A549 (cell line): ENCODE data around the gene ADAR. TPM values are rescaled to one million over a fixed set of nuclear protein-coding genes. Genes with fewer than 3 reads are reported as not detected.

Experiments
- ATAC-seq, 2 experiments: fragments of 200-7000 bp in 1 of 2; fragments of >200 bp in 1 of 2; cut with Nextera tagmentation in 1 of 2; cut with Tn5 transposase in 1 of 2; 3 replicates each; pipeline versions ENCODE4 v1.8.0 to v1.9.1; 2018 to 2020; ENCODE audit warnings: mild to moderate bottlenecking in 1 of 2, moderate library complexity in 1 of 2
- CTCF ChIA-PET: fragments of 300-600 bp; sonication (Branson Sonifier 250); formaldehyde crosslinking; extraction: SDS; loops from one replicate; lab custom pipeline; 2021; ENCODE audit warnings: antibody characterized with exemption, inconsistent platforms; lab: Yijun Ruan, JAX
- POLR2A ChIA-PET: fragments of 350-600 bp; formaldehyde crosslinking; extraction: SDS; loops from one replicate; lab custom pipeline; 2021; ENCODE audit warnings: antibody characterized with exemption, inconsistent platforms; lab: Yijun Ruan, JAX
- DNase-seq, 2 experiments: peaks; one replicate each; pipeline versions ENCODE4 v3.0.0 to v3.0.0-alpha.2; 2011 to 2016; ENCODE audit warnings: low read depth in 1 of 2, low spot score in 1 of 2
- FAIRE-seq: peaks from 2 replicates; lab custom pipeline; 2011; peaks lifted over from hg19 to GRCh38; lab: Jason Lieb, UNC
- H3K27ac ChIP-seq, 2 experiments: fragments of >200 bp; sonication (Bioruptor Twin); formaldehyde crosslinking; 3 replicates each; pipeline ENCODE4 v1.5.1; 2016 to 2017
- H3K4me1 ChIP-seq: fragments of >200 bp; sonication (Bioruptor Twin); formaldehyde crosslinking; 3 replicates; pipeline ENCODE4 v1.6.1; 2016
- H3K4me2 ChIP-seq: fragments of >200 bp; sonication (Bioruptor Twin); formaldehyde crosslinking; 3 replicates; pipeline ENCODE4 v1.6.1; 2016
- H3K4me3 ChIP-seq: fragments of >200 bp; sonication (Bioruptor Twin); formaldehyde crosslinking; 3 replicates; pipeline ENCODE4 v1.5.1; 2016
- H3K9me3 ChIP-seq: fragments of >200 bp; sonication (Bioruptor Twin); formaldehyde crosslinking; 3 replicates; pipeline ENCODE4 v1.6.1; 2016
- ATOH8 ChIP-seq: fragments of 250-450 bp; sonication (Bioruptor Pico); IDR thresholded peaks from 2 replicates; pipeline ENCODE4 v1.5.0; 2020; ENCODE audit warnings: low read depth, mild to moderate bottlenecking, moderate library complexity
- CBX8 ChIP-seq: fragments of 200-600 bp; sonication (generic); IDR thresholded peaks from 2 replicates; pipeline ENCODE4 v1.6.1; 2016
- CHD2 ChIP-seq: fragments of 150-350 bp; IDR thresholded peaks from 2 replicates; pipeline ENCODE4 v1.6.1; 2014; ENCODE audit warnings: low read length; ENCODE audit not compliant: partially characterized antibody
- CHD4 ChIP-seq: fragments of 200-600 bp; sonication (generic); IDR thresholded peaks from 2 replicates; pipeline ENCODE4 v1.6.1; 2016; ENCODE audit warnings: antibody characterized with exemption, mild to moderate bottlenecking, borderline replicate concordance
- CTCF ChIP-seq: fragments of >200 bp; sonication (Bioruptor Twin); formaldehyde crosslinking; IDR thresholded peaks from 3 replicates; pipeline ENCODE4 v1.5.1; 2016
- EHF ChIP-seq: fragments of 250-450 bp; sonication (Bioruptor Pico); IDR thresholded peaks from 2 replicates; pipeline ENCODE4 v1.5.0; 2020; ENCODE audit warnings: mild to moderate bottlenecking
- EHMT2 ChIP-seq: fragments of 200-600 bp; sonication (generic); IDR thresholded peaks from 2 replicates; pipeline ENCODE4 v1.6.1; 2016; ENCODE audit warnings: antibody characterized with exemption, low read depth, mild to moderate bottlenecking, moderate library complexity
- FOSB ChIP-seq: fragments of 250-450 bp; sonication (Bioruptor Pico); IDR thresholded peaks from 2 replicates; pipeline ENCODE4 v1.5.0; 2020; ENCODE audit warnings: mild to moderate bottlenecking, moderate library complexity
- HOXB13 ChIP-seq: fragments of 250-450 bp; sonication (Bioruptor Pico); IDR thresholded peaks from 2 replicates; pipeline ENCODE4 v1.5.0; 2020; ENCODE audit warnings: low read depth, mild to moderate bottlenecking, moderate library complexity
- KDM1A ChIP-seq: fragments of 200-600 bp; sonication (generic); IDR thresholded peaks from 2 replicates; pipeline ENCODE4 v1.6.1; 2016; ENCODE audit warnings: low read depth, mild to moderate bottlenecking
- MAFK ChIP-seq: fragments of 450-650 bp; IDR thresholded peaks from 2 replicates; pipeline ENCODE4 v1.6.1; 2014; ENCODE audit not compliant: partially characterized antibody
- MYC ChIP-seq: IDR thresholded peaks from 2 replicates; pipeline ENCODE4 v1.6.1; 2012; ENCODE audit warnings: mild to moderate bottlenecking, inconsistent platforms, low read length, improper control_type of control experiment, borderline replicate concordance
- NFE2L2 ChIP-seq: fragments of 150-350 bp; conservative IDR thresholded peaks from 2 replicates; pipeline ENCODE4 v1.6.1; 2014; ENCODE audit warnings: low read length
- NPAS2 ChIP-seq: fragments of 250-450 bp; sonication (Bioruptor Pico); IDR thresholded peaks from 2 replicates; pipeline ENCODE4 v1.8.0; 2022; ENCODE audit warnings: mild to moderate bottlenecking, moderate library complexity, borderline replicate concordance
- NR3C1 ChIP-seq: fragments of >200 bp; sonication (Bioruptor Twin); formaldehyde crosslinking; IDR thresholded peaks from 3 replicates; pipeline ENCODE4 v1.6.1; 2017
- SMC3 ChIP-seq: fragments of >200 bp; sonication (Bioruptor Twin); formaldehyde crosslinking; IDR thresholded peaks from 3 replicates; pipeline ENCODE4 v1.6.1; 2018; ENCODE audit warnings: inconsistent platforms
- SREBF2 ChIP-seq: fragments of 450-650 bp; IDR thresholded peaks from 2 replicates; pipeline ENCODE4 v1.6.1; 2014; ENCODE audit warnings: mild to moderate bottlenecking, moderate library complexity
- TFCP2L1 ChIP-seq: fragments of 250-450 bp; sonication (Bioruptor Pico); IDR thresholded peaks from 2 replicates; pipeline ENCODE4 v1.5.0; 2021; ENCODE audit warnings: mild to moderate bottlenecking
- USF2 ChIP-seq: fragments of 450-650 bp; IDR thresholded peaks from 2 replicates; pipeline ENCODE4 v1.6.1; 2014; ENCODE audit warnings: antibody characterized with exemption
- ZC3H11A ChIP-seq: fragments of 450-650 bp; IDR thresholded peaks from 2 replicates; pipeline ENCODE4 v1.6.1; 2014; ENCODE audit warnings: antibody characterized with exemption, mild to moderate bottlenecking
- ZFP36 ChIP-seq: fragments of 450-650 bp; IDR thresholded peaks from 2 replicates; pipeline ENCODE4 v1.6.1; 2014; ENCODE audit warnings: borderline replicate concordance; ENCODE audit not compliant: partially characterized antibody
- ZNF302 ChIP-seq: fragments of 250-450 bp; sonication (Bioruptor Pico); IDR thresholded peaks from 2 replicates; pipeline ENCODE4 v1.9.0; 2021; ENCODE audit warnings: inconsistent platforms, mild to moderate bottlenecking, moderate library complexity
- ZSCAN20 ChIP-seq: fragments of 250-450 bp; sonication (Bioruptor Pico); IDR thresholded peaks from 2 replicates; pipeline ENCODE4 v1.8.0; 2022; ENCODE audit warnings: mild to moderate bottlenecking, moderate library complexity
- WGBS: methylation state at CpG from one replicate; pipeline ENCODE4 v1.1.6; 2017; ENCODE audit errors: missing lambda C conversion rate; 5-methylcytosine and 5-hydroxymethylcytosine counted together
- polyA plus RNA-seq, 4 experiments: library from polyadenylated mRNA; depleted of rRNA in 3 of 4; stranded (reverse); fragments of >200 nt; fragmentation: RNase III in 1 of 4; extraction: RNeasy Plus Mini Kit Qiagen cat#74134 plus additional on column Dnase treatment in 1 of 4; gene quantifications; 2 replicates in 3 of 4; 3 replicates in 1 of 4; pipeline ENCODE4 v1.2.3, GENCODE V29; 2011 to 2017
- TF ChIP-seq, protein P1 (sequence below): IDR thresholded peaks from 2 replicates; pipeline ENCODE4 v1.6.1; 2012
- TF ChIP-seq, protein P2 (sequence below): IDR thresholded peaks from 2 replicates; pipeline ENCODE4 v1.6.1; 2012; ENCODE audit warnings: low read depth, borderline replicate concordance

Gene ADAR
- polyA plus RNA-seq, 2 of the 4 experiments (the other 2 are of a cell fraction), result 71.7 to 170 TPM

- Histone ChIP-seq H3K9me3 (no peaks in the 10 kb centered on the region), H3K4me2 (no peak overlapping the region), H3K4me3 (no peak overlapping the region), H3K4me1 (no peaks in the 10 kb centered on the region), H3K27ac (no peak overlapping the region)
- ChIA-PET POLR2A (no interaction called here), CTCF (interaction anchor here (1.1 kb wide), 1 partner anchor 23 kb away, joined by 5 read pairs; no protein-coding TSS in a partner anchor)
- TF ChIP-seq CHD4, result no peak
- no peak for TF ChIP-seq NR3C1
- TF ChIP-seq NPAS2 (CRISPR knock-in tag), result no peak
- peak; percentile 40 for TF ChIP-seq MAFK
- TF ChIP-seq, protein P1, sequence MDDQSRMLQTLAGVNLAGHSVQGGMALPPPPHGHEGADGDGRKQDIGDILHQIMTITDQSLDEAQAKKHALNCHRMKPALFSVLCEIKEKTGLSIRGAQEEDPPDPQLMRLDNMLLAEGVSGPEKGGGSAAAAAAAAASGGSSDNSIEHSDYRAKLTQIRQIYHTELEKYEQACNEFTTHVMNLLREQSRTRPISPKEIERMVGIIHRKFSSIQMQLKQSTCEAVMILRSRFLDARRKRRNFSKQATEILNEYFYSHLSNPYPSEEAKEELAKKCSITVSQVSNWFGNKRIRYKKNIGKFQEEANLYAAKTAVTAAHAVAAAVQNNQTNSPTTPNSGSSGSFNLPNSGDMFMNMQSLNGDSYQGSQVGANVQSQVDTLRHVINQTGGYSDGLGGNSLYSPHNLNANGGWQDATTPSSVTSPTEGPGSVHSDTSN, result no peak
- no peak for TF ChIP-seq EHF (CRISPR knock-in tag)
- TF ChIP-seq TFCP2L1 (CRISPR knock-in tag), result no peak
- no peak for TF ChIP-seq ATOH8 (CRISPR knock-in tag)
- DNase-seq, result no peak
- no peak for ATAC-seq
- FAIRE-seq, result no peak
- 94% methylated on average over 6 of the region's 6 CpGs for WGBS
These were observed 25.1 kb downstream of the ADAR start for GRCh38 chr1:154582885-154583284.

DNA sequence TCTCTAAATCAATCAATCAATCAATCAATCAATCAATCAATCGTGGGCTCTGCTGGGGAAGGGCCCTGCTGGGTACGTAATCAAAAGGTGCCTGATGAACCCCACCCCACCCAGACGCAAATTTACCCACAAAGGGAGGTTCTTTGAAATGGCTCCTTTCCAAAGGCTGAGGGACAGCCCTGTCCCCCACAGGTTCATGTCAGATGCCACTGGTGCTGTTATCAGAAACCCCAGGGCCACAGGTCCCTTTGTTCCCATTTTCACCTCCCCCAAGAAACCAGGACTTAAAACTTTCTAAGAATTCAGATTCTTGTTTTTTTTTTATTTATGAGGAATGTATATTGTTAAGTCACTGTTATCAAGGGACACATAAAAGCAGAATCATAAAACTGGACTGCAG lies 26.2 kb downstream of the ADAR start:
- Histone ChIP-seq H3K9me3 (no peaks in the 10 kb centered on the region), H3K4me2 (no peak overlapping the region), H3K27ac (no peak overlapping the region), H3K4me3 (no peak overlapping the region), H3K4me1 (no peaks in the 10 kb centered on the region)
- 91% methylated on average over 3 of the region's 3 CpGs for WGBS
- TF ChIP-seq ZNF302, result no peak
- no peak for TF ChIP-seq USF2
- no peak for TF ChIP-seq SREBF2
- no peak for TF ChIP-seq ZSCAN20
- no peak for TF ChIP-seq NR3C1
- TF ChIP-seq, protein P1, result no peak
- no peak for TF ChIP-seq MYC
- no peak for TF ChIP-seq SMC3
- TF ChIP-seq NFE2L2, result no peak
- no peak for TF ChIP-seq EHMT2
- TF ChIP-seq CTCF, result no peak
- CTCF ChIA-PET, result interaction anchor here (1.1 kb wide), 1 partner anchor 22 kb away, joined by 5 read pairs; no protein-coding TSS in a partner anchor
- POLR2A ChIA-PET, result no interaction called here
- ATAC-seq (no peak), FAIRE-seq (no peak), DNase-seq (no peak)

- FAIRE-seq (no peak), ATAC-seq (no peak), DNase-seq (no peak)
- Histone ChIP-seq H3K4me3 (no peak overlapping the region), H3K9me3 (no peaks in the 10 kb centered on the region), H3K4me2 (no peak overlapping the region), H3K4me1 (no peaks in the 10 kb centered on the region), H3K27ac (no peak overlapping the region)
- 93% methylated on average over 8 of the region's 8 CpGs for WGBS
- ChIA-PET POLR2A (no interaction called here), CTCF (interaction anchor here (0.6 to 2.3 kb wide), 4 partner anchors 11 to 339 kb away, joined by 3 to 5 read pairs (median 3); no protein-coding TSS in a partner anchor)
- TF ChIP-seq HOXB13 (CRISPR knock-in tag) (no peak), ZNF302 (no peak), FOSB (CRISPR knock-in tag) (no peak), ZFP36 (no peak), MAFK (no peak), CHD2 (no peak), NR3C1 (no peak), KDM1A (no peak), CBX8 (no peak), ZC3H11A (no peak)
- TF ChIP-seq, protein P2, sequence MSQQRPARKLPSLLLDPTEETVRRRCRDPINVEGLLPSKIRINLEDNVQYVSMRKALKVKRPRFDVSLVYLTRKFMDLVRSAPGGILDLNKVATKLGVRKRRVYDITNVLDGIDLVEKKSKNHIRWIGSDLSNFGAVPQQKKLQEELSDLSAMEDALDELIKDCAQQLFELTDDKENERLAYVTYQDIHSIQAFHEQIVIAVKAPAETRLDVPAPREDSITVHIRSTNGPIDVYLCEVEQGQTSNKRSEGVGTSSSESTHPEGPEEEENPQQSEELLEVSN, result no peak
These were observed 28.6 kb downstream of the ADAR start for GRCh38 chr1:154579374-154579773.
